SKM-1 (cell line): ENCODE results near the gene ARHGAP23.
"Not testable (repeated sequence)": the region's sequence is repeated elsewhere in the genome, so short reads cannot be mapped to it uniquely, and the experiment has no call there.

Experiments used
- DNase-seq: peaks from one replicate; lab custom pipeline; 2025; ENCODE audit not compliant: unreplicated experiment; lab: John Stamatoyannopoulos, UW

ARHGAP23 gene

GRCh38 chr17:38485146-38485468, 56.8 kb downstream of the ARHGAP23 start:
- no peak for DNase-seq

DNA sequence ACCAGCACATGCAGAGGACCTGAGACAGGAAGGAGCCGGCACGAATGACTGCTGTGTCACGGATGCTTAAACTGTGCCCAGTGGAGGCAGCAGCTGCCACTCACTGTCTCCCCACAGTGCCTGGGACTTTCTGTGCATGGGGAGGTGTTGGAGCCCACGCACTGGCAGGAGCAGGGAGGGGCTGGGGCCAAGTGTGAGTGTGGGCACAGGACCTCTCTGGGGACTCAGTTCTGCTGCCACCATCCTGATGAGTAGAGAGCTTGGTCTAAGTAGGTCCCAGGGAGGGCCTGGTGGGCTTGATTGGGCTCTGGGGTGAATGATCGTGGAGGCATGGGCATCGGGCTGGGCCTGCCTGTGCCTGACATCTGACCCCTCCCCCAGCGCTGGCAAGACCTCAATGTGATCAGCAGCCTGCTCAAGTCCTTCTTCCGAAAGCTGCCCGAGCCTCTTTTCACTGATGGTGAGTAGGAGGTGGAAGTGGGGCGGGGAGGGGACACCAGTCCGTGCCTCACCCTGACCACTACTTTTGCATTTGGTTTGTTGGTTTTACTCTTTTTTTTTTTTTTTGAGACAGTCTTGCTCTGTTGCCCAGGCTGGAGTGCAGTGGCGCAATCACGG, 57.5 kb downstream of the ARHGAP23 start:
- not testable (repeated sequence) for DNase-seq

- DNase-seq, result not testable (repeated sequence)
Observed at GRCh38 chr17:38489774-38490173, 61.5 kb downstream of the ARHGAP23 start.

DNA sequence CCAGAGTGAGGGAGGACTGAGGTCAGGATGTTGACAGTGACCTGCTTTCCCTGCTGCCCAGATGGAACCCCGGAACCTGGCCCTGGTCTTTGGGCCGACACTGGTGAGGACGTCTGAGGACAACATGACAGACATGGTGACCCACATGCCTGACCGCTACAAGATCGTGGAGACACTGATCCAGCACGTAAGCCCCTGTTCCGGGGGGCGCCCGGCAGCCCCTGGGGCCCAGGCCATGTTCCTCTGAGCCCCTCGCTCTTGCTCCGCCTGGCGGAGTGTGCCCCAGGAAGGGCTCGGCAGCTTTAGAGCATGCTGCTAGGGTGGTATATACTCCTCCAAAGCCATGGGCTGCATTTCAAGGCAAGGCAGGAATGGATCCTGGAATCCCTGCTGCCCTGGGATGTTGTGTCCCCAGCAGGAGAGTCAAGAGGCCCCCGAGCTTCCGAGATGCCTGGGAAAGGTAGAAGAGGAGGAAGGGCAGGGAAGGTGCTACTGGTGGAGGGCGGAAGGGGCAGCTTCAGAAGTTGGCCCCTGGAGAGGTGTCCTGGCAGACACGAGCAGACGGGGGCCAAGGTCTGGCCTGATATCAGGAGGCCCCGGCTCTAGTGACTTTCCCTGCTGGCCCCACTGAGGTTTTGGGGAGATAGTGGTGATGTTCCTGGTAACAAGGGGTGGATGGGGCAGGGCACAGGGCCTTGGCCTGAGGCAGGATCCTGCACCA, 63.2 kb downstream of the ARHGAP23 start:
- not testable (repeated sequence) for DNase-seq

GRCh38 chr17:38492067-38493040, 64.1 kb downstream of the ARHGAP23 start:
- peak; percentile 43 for DNase-seq

GRCh38 chr17:38494152-38494551, 65.9 kb downstream of the ARHGAP23 start:
- DNase-seq, result not testable (repeated sequence)

DNA sequence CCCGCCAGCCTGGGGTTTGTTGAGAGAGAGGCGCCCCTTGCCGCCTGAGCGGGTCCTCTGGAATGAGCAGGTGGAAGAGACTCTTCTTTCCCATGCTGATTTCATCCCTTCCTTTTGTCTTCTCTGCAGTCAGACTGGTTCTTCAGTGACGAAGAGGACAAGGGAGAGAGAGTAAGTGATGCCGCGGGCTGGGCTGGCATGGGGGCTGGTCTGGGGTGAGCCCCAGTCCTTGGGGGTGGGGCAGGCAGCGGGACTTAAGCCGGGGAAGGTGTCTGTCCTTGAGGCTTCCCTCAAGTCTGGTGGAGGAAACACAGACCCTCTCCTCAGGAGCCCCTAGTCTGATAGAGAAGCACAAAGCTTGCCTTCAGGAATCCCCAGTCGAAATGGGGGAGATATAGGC, 69.4 kb downstream of the ARHGAP23 start:
- not testable (repeated sequence) for DNase-seq

- no peak for DNase-seq
Observed at GRCh38 chr17:38498353-38498752, 70.1 kb downstream of the ARHGAP23 start.

- DNase-seq, result not testable (repeated sequence)
Observed at GRCh38 chr17:38499230-38499629, 71.0 kb downstream of the ARHGAP23 start.

DNA sequence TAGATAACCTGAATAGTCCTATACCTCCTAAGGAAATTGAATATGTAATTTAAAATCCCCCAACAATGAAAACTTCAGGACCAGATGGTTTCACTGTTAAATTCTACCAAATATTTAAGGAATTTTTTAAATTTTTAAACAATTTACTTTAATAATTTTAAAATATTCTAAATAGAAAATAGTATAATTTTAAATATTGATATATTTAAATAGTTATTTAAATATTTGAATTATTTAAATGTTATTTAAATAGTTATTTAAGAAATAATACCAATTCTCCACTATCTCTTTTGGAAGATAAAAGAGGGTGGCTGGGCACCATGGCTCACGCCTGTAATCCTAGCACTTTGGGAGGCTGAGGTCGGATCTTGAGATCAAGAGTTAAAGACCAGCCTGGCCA, 73.5 kb downstream of the ARHGAP23 start:
- not testable (repeated sequence) for DNase-seq

DNA sequence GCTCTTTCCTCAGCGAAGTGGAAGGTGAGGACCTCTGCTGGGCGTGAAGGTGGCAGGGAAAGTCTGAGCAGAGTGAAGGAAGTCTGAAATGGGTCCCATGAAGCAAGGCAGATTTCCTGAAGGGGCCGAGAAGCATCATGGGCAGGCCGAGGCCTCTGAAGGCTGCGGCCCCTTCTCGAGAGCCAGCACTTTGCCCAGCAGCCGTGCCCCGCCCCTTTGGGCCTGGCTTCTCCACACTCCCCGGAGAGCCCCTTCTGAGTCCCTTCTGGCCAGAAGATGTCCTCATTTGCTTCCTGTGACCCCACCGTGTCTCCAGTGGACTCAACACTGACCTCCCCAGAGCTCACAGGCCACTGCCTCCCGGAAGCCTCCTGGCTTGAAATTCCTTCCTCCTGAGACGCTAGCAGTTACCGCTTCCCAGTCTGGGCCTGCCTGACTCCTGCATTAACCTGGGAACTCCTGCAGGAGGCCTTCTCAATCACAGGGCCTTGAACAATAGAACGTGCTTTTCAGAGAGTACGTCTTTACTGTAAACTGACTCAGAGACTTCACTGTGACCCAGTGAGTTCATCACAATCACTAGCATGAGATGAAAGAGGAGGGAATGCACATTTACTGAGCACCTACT, 75.1 kb downstream of the ARHGAP23 start:
- not testable (repeated sequence) for DNase-seq

- DNase-seq, result no peak
Observed at GRCh38 chr17:38504216-38504615, 76.0 kb downstream of the ARHGAP23 start.

GRCh38 chr17:38507436-38507835, 79.2 kb downstream of the ARHGAP23 start:
- no peak for DNase-seq

- no peak for DNase-seq
Observed at GRCh38 chr17:38507921-38508569, 79.8 kb downstream of the ARHGAP23 start.

GRCh38 chr17:38508570-38508950, 80.3 kb downstream of the ARHGAP23 start:
- peak; percentile 37 for DNase-seq

DNA sequence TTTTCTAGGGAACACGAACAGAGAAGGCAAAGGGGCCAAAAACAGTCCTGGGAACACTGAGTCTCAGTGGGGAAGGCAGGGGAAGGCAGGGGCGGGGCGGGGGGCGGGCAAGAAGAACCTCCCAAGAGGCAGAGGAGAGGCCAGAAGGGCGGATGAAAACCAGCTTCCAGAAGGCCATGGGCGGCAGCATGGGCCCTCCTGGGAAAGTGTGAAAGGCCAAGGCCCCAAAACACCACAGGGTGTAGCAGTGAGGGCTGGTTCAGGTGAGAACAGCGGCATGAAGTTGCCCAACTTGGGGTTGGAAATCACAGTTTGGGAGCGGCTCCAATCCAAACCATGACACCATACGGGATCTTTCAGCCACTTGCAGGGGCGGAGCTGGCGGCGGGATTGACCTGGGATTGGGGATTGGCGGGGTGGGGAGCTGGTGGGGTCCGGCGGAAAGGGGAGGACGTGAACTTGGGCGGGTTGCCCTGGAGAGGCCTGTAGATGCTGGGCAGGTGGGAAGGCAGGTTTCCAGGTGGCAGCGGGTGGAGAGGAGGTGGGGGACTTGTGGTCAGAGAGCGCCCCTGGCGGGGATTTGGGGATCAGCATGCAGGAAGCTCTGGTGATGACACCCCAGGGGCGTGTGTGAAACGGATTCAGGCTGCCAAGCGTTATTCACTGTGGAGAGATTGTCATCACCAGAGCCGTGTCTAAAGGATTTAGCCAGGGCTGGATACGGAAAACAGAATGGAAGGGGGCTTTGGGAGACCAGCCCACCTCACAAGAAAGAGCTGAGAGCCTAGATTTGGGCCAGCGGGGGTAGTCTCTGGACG, 80.9 kb downstream of the ARHGAP23 start:
- DNase-seq, result peak; percentile 18

GRCh38 chr17:38509772-38510420, 81.6 kb downstream of the ARHGAP23 start:
- no peak for DNase-seq

GRCh38 chr17:38510421-38511149, 82.3 kb downstream of the ARHGAP23 start:
- no peak for DNase-seq
